Measurements from ENCODE around the gene INPP5J.
"Not testable (repeated sequence)": the region's sequence is repeated elsewhere in the genome, so short reads cannot be mapped to it uniquely, and the experiment has no call there.

Gene INPP5J

GRCh38 chr22:31151872-31152271, 29.1 kb downstream of the INPP5J start:
- FAIRE-seq, result no peak

DNA sequence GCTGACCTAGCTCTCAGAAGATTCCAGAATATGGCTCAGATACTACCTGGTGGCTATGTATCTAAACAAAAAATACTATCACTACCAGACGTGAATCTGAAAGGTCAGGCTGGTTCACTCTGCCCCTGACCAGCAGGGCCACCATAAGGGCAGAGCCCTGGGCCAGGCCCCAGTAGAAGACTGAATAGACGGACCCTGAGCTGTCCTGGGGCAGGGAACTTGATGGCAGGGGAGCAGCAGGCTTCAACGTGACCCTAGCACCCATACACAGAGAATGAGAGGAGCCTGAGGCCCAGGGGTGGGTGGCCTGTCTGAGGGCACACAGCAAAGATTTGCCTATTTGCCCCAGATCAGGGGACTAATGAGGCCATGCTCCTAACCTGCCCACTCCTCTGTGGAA, 30.6 kb downstream of the INPP5J start:
- FAIRE-seq, result no peak

- no peak for FAIRE-seq
Measured at GRCh38 chr22:31154975-31155374, 32.2 kb downstream of the INPP5J start.

GRCh38 chr22:31155422-31155821, 32.7 kb downstream of the INPP5J start:
- FAIRE-seq, result no peak

DNA sequence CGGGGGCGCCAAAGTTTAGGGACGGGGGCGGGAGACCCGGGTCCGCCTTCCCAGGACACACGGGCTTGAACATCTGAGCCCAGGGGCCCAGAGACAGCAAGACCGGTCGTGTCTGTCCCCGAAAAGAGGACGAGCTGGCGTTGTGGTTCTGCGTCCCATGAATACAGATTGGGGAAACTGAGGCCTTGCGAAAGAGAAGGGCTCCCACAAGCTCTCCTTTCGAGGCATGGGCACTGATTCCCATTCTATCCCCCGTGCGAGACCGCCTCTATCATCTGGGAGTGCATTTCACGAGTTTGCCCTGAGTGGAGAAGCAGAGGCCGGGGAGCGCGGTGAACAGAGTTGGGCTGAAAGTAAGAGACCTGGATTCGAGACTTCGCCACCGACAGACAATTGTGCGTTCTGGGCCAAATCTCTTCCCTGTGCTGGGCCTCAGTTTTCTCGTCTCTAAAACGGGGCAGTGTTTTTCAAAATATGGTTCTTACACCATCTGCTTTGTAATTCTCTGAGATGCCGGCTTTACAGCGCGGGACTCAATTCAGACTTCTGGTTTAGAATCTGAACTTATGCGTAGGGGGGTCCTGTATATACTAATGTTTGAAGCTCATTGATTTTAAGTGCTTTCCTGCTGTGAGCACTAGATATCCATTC, 37.7 kb downstream of the INPP5J start:
- no peak for FAIRE-seq

GRCh38 chr22:31161386-31161785, 38.6 kb downstream of the INPP5J start:
- FAIRE-seq, result no peak

DNA sequence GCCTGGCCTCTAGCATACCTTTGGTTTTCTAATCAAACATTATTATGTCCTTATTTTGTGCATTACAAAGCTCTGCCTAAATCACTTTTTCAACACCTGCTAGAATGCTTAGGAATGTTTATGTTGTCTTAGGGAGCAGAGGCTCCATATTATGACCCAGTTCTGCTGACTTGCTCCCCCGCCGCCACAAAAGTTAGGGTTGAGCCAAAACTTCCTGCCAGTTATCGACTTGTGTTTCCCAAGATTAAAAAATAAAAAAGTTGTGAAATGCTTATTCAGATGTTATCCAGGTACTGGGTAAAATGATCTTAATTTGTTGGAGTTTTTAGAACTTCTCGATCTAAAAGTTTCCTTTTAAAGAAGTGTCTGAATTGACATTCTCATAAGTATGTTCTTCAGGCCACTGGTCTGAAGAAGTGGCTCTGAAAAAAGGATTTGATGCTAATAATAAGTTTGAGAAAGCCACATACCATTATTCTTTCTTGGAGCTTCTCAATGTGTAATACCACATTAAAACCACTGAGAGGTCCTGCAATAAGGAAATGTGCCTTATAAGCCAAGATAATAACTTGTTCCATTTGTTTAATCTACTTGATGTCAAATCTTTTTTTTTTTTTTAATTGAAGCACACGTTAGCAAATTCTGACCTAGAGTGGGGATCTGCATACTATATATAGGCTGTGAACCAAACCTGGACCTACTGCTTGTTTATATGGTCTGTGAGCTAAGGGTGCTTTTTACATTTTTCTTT, 39.4 kb downstream of the INPP5J start:
- FAIRE-seq, result no peak

GRCh38 chr22:31170971-31171370, 48.2 kb downstream of the INPP5J start:
- no peak for FAIRE-seq

DNA sequence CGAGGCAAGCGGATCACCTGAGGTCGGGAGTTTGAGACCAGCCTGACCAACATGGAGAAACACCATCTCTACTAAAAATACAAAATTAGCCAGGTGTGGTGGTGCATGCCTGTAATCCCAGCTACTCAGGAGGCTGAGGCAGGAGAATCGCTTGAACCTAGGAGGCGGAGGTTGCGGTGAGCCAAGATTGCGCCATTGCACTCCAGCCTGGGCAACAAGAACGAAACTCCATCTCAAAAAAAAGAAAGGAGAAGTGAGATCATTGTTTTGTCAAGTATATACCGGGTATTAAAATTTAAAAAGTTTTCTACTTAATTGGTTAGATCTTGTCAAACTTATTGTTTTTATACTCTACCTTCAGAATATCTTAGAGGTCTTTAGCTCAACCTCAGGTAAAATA, 49.0 kb downstream of the INPP5J start:
- not testable (repeated sequence) for FAIRE-seq

DNA sequence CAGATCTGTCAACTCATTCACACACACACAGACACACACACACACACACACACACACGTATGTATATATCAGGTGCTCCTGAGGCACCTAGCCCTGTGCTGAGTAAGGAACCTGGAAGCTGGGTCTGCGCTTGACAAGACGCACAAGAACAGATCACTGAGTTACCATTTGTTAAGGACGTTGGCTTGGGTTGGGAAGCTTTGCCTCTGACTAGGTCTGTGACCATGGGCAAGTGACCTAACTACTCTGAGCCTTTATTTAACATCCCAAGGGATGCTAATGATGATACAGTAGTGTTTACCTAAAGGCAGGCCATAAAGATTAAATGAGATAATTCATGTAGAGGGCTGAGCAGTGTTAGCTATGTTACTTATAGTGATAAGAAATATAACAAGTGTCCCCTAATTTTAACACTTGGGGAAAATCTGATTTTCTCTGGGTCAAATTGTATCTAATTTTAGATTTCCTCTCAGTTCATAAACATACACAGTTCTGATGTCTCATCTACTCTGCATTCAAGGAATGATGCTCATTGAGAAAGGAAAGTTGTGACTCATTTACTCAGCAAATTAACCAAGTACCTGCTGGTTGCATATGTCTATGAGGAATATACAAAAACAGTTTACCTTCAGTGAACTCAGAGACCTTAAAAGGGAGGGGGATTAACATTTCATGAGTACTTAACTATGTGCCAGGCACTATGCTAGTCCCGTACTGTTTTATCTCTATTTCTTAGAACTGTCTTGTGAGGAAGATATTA, 50.8 kb downstream of the INPP5J start:
- FAIRE-seq, result no peak

DNA sequence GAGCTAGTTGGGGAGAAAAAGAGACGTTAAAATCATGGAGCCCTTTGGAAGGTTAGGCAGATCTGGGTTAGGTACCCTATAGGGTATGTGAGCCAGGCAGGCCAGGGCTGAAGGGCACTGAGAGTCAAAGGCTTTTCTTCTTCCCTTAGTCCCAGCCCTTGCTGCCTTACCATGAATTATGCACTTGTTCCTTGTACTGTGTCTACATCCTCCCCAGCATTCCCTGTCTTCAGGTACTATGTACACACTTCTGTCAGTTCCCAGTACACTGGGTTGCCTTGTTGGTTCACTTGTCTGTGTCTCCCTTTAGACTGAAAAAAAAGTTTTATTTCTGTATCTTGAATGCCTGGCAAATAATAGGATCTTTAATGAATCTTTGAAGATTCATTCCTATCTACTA, 54.2 kb downstream of the INPP5J start:
- FAIRE-seq, result no peak

- FAIRE-seq, result no peak
Measured at GRCh38 chr22:31177420-31178162, 54.8 kb downstream of the INPP5J start.

DNA sequence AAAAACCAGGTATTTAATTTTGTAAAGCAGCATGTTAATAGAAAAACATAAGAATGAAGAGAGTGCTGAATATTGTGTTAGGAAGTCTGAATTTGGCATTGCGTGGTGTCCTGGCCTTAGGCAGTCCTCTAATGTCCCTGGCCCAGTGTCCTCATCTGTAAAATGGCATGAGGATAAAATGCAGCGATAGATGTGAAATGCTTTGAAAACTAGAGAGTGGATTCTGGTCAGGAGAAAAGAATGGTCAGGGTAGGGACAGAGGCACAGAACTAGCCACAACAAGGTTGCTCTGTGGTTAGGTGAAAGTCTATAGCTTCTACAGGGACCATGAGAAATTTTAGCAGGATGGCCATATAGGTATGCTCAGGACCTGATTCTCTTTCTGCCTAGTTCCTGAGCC, 56.1 kb downstream of the INPP5J start:
- no peak for FAIRE-seq

DNA sequence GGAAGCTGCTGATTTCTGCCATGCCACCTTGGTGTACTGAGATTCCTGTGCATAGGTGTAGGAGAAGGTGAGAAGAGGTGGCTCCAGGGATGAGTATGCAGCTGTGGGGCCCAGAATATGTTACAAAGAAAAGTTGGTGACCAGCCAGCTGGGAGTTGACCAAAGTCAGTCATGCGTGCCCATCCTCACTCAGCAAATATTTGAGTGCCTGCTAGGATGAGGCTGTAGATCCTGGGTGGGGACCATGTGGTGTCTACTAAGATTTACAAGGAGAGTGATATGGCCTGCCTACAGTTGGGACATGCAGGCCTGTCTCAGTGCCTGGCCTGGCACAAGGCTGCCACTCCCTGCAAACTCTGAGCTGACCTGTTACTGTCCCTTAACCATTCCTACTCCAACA, 56.6 kb downstream of the INPP5J start:
- no peak for FAIRE-seq

DNA sequence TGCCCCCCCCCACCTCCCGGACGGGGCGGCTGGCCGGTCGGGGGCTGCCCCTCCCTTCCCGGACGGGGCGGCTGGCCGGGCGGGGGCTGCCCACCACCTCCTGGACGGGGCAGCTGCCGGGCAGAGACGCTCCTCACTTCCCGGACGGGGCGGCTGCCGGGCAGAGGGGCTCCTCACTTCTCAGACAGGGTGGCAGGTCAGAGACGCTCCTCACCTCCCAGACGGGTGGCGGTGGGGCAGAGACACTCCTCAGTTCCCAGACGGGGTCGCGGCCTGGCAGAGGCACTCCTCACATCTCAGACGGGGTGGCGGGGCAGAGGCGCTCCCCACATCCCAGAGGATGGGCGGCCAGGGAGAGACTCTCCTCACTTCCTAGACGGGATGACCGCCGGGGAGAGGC, 61.2 kb downstream of the INPP5J start:
- no peak for FAIRE-seq
